ENCODE data around the gene CARD10.

CARD10 gene

GRCh38 chr22:37509059-37509860 lies 10.0 kb downstream of the CARD10 start:
- Histone ChIP-seq H3K4me1 (ENCODE audit: insufficient read depth, low read length) (peaks cover 14% of the 10 kb centered on the region; the same call in 1 of the 2 replicates), H3K9me3 (ENCODE audit: control insufficient read depth, insufficient read depth, low read length) (no peaks in the 10 kb centered on the region), H3K9ac (ENCODE audit: low read depth, low read length) (no peak overlapping the region), H3K36me3 (ENCODE audit: insufficient read depth, low read length) (peaks cover 3% of the 10 kb centered on the region; the same call in 1 of the 2 replicates)

- Histone ChIP-seq H3K9me3 (ENCODE audit: control insufficient read depth, insufficient read depth, low read length) (no peaks in the 10 kb centered on the region), H3K4me1 (ENCODE audit: insufficient read depth, low read length) (peaks cover 14% of the 10 kb centered on the region; the same call in 1 of the 2 replicates), H3K9ac (ENCODE audit: low read depth, low read length) (no peak overlapping the region), H3K36me3 (ENCODE audit: insufficient read depth, low read length) (peaks cover 3% of the 10 kb centered on the region; the same call in 1 of the 2 replicates)
These were observed 10.7 kb downstream of the CARD10 start for GRCh38 chr22:37508431-37508992.

- Histone ChIP-seq H3K9me3 (ENCODE audit: control insufficient read depth, insufficient read depth, low read length) (no peaks in the 10 kb centered on the region), H3K36me3 (ENCODE audit: insufficient read depth, low read length) (peaks cover 3% of the 10 kb centered on the region; the same call in 1 of the 2 replicates), H3K9ac (ENCODE audit: low read depth, low read length) (no peak overlapping the region), H3K4me1 (ENCODE audit: insufficient read depth, low read length) (peaks cover 14% of the 10 kb centered on the region; the same call in 1 of the 2 replicates)
These were observed 11.5 kb downstream of the CARD10 start for GRCh38 chr22:37507731-37508130.

DNA sequence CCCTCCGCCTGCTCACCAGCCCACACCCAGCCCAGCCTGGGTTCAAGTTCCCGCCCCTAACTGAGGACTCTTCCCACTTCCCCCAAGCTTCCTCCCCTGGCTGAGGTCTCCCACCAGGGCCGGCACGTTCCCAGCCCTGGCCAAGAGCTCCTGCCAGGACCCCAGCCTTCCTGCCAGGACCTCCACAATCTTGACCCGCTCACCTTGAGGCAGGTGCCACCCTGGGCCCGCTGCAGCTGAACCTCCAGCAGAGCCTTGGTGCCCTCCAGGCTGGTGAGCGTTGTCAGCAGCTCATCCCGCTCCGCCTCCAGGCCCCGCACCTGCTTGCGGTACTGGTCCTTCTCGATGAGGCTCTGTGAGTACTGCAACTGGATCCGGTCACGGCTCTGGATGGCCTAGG lies 13.2 kb downstream of the CARD10 start:
- Histone ChIP-seq H3K36me3 (ENCODE audit: insufficient read depth, low read length) (peaks cover 3% of the 10 kb centered on the region; the same call in 1 of the 2 replicates), H3K4me1 (ENCODE audit: insufficient read depth, low read length) (peaks cover 17% of the 10 kb centered on the region)

GRCh38 chr22:37505565-37505964 lies 13.7 kb downstream of the CARD10 start:
- peaks cover 3% of the 10 kb centered on the region; the same call in 1 of the 2 replicates for H3K36me3 ChIP-seq (ENCODE audit: insufficient read depth, low read length)
- peaks cover 19% of the 10 kb centered on the region for H3K4me1 ChIP-seq (ENCODE audit: insufficient read depth, low read length)
- no peak overlapping the region for H3K9ac ChIP-seq (ENCODE audit: low read depth, low read length)
- H3K9me3 ChIP-seq (ENCODE audit: control insufficient read depth, insufficient read depth, low read length): no peaks in the 10 kb centered on the region

More for the DNA sequence above, 13.2 kb downstream of the CARD10 start:
- H3K9ac ChIP-seq (ENCODE audit: low read depth, low read length): no peak overlapping the region
- H3K9me3 ChIP-seq (ENCODE audit: control insufficient read depth, insufficient read depth, low read length): no peaks in the 10 kb centered on the region

GRCh38 chr22:37504964-37505363 lies 14.3 kb downstream of the CARD10 start:
- no peak overlapping the region for H3K9ac ChIP-seq (ENCODE audit: low read depth, low read length)
- peaks cover 19% of the 10 kb centered on the region for H3K4me1 ChIP-seq (ENCODE audit: insufficient read depth, low read length)
- peaks cover 3% of the 10 kb centered on the region; the same call in 1 of the 2 replicates for H3K36me3 ChIP-seq (ENCODE audit: insufficient read depth, low read length)
- no peaks in the 10 kb centered on the region for H3K9me3 ChIP-seq (ENCODE audit: control insufficient read depth, insufficient read depth, low read length)

DNA sequence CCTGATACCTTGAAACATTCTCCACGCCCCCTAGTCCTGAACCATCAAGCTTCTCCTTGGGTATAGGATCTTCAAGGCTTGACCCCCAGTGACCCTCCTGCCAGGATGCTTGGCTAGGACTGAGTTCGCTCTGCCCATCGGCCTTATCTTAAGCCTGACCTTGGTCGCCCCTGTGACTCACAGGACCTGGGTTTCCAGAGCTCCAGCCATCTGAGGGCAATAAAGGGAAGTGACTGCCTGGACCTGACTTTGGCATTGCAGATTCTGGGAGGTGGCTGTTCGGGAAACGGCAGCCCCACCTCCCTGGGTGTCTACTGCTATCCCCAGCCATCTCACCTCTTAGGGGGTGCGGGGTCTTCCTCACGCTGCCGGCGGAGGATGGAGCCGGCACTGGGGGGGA lies 15.4 kb downstream of the CARD10 start:
- Histone ChIP-seq H3K9ac (ENCODE audit: low read depth, low read length) (no peak overlapping the region), H3K36me3 (ENCODE audit: insufficient read depth, low read length) (no peaks in the 10 kb centered on the region; the same call in 1 of the 2 replicates), H3K4me1 (ENCODE audit: insufficient read depth, low read length) (peaks cover 18% of the 10 kb centered on the region), H3K9me3 (ENCODE audit: control insufficient read depth, insufficient read depth, low read length) (no peaks in the 10 kb centered on the region)

- Histone ChIP-seq H3K9me3 (ENCODE audit: control insufficient read depth, insufficient read depth, low read length) (no peaks in the 10 kb centered on the region), H3K9ac (ENCODE audit: low read depth, low read length) (no peak overlapping the region), H3K4me1 (ENCODE audit: insufficient read depth, low read length) (peaks cover 16% of the 10 kb centered on the region), H3K36me3 (ENCODE audit: insufficient read depth, low read length) (no peaks in the 10 kb centered on the region; the same call in 1 of the 2 replicates)
These were observed 16.0 kb downstream of the CARD10 start for GRCh38 chr22:37503183-37503683.

DNA sequence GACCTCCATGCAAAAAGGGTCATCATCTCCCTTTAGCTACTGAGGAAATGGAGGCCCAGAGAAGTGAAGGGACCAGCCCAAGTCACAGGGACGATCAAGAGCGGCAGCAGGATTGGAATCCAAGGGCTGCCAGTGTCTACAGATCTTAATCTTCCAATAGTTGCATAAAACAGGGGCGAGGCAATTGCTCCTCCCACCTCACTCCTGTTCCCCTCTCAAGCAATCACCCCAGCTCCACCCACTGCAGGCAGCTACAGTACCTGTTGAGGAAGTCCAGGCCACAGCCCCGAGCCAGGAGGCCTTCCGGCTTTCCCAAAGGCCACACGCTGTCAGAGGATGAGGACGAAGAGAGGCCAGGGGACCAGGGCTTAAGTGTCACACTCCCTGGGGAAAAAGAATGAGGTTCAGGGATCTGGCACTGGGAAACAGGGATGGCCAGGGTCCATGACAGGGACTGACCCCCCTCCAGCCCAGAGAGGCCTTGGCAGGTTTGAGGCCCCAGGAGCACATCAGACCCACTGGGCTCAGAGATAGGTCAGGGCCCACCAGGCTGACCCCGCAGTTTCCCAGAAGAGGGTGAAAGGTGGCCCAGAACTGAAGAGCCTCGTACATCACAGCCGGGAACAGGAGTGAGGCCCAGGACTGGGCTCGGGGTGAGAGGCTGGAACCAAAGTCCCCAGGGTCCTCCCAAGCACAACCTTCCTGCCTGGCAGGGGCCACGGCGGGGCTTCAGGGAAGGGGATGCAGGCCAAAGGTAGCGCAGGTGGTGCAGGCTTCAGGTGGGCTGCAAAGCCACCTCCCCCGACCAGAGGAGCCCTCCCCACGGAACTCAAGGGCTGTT lies 16.7 kb downstream of the CARD10 start:
- no peaks in the 10 kb centered on the region for H3K9me3 ChIP-seq (ENCODE audit: control insufficient read depth, insufficient read depth, low read length)
- H3K36me3 ChIP-seq (ENCODE audit: insufficient read depth, low read length): no peaks in the 10 kb centered on the region; the same call in 1 of the 2 replicates
- peaks cover 20% of the 10 kb centered on the region for H3K4me1 ChIP-seq (ENCODE audit: insufficient read depth, low read length)
- no peak overlapping the region for H3K9ac ChIP-seq (ENCODE audit: low read depth, low read length)

- no peak overlapping the region for H3K9ac ChIP-seq (ENCODE audit: low read depth, low read length)
- H3K9me3 ChIP-seq (ENCODE audit: control insufficient read depth, insufficient read depth, low read length): no peaks in the 10 kb centered on the region
- H3K36me3 ChIP-seq (ENCODE audit: insufficient read depth, low read length): no peaks in the 10 kb centered on the region; the same call in 1 of the 2 replicates
- H3K4me1 ChIP-seq (ENCODE audit: insufficient read depth, low read length): peaks cover 20% of the 10 kb centered on the region
These were observed 17.4 kb downstream of the CARD10 start for GRCh38 chr22:37501610-37502341.

- no peak overlapping the region for H3K9ac ChIP-seq (ENCODE audit: low read depth, low read length)
- H3K4me1 ChIP-seq (ENCODE audit: insufficient read depth, low read length): peaks cover 20% of the 10 kb centered on the region
- H3K9me3 ChIP-seq (ENCODE audit: control insufficient read depth, insufficient read depth, low read length): no peaks in the 10 kb centered on the region
- H3K36me3 ChIP-seq (ENCODE audit: insufficient read depth, low read length): no peaks in the 10 kb centered on the region; the same call in 1 of the 2 replicates
These were observed 18.2 kb downstream of the CARD10 start for GRCh38 chr22:37500745-37501609.

- Histone ChIP-seq H3K9ac (ENCODE audit: low read depth, low read length) (no peak overlapping the region), H3K36me3 (ENCODE audit: insufficient read depth, low read length) (no peaks in the 10 kb centered on the region; the same call in 1 of the 2 replicates), H3K9me3 (ENCODE audit: control insufficient read depth, insufficient read depth, low read length) (no peaks in the 10 kb centered on the region), H3K4me1 (ENCODE audit: insufficient read depth, low read length) (peaks cover 20% of the 10 kb centered on the region)
These were observed 19.2 kb downstream of the CARD10 start for GRCh38 chr22:37499789-37500540.
